GM20000 (cell line): Measurements from ENCODE around the gene CARMIL1.

Experiments used
- DNase-seq: peaks from one replicate; pipeline ENCODE4 v3.0.0; 2012; ENCODE audit warnings: low spot score
- CTCF ChIP-seq: IDR thresholded peaks from 2 replicates; pipeline ENCODE4 v1.5.1; 2012; ENCODE audit warnings: mild to moderate bottlenecking, control low read depth; ENCODE audit errors: extremely low read depth, missing control alignments

CARMIL1 gene

GRCh38 chr6:25596928-25597818, 318.0 kb downstream of the CARMIL1 start:
- no peak for DNase-seq
- TF ChIP-seq CTCF: no peak

- no peak for DNase-seq
- no peak for TF ChIP-seq CTCF
Measured at GRCh38 chr6:25599516-25600085, 320.4 kb downstream of the CARMIL1 start.

- TF ChIP-seq CTCF: no peak
- peak; percentile 24 for DNase-seq
Measured at GRCh38 chr6:25601800-25602673, 322.9 kb downstream of the CARMIL1 start.

GRCh38 chr6:25602674-25602982, 323.5 kb downstream of the CARMIL1 start:
- no peak for TF ChIP-seq CTCF

GRCh38 chr6:25603251-25603650, 324.1 kb downstream of the CARMIL1 start:
- DNase-seq: no peak
- no peak for TF ChIP-seq CTCF

More at GRCh38 chr6:25602674-25602982, 323.5 kb downstream of the CARMIL1 start:
- no peak for DNase-seq

GRCh38 chr6:25606151-25606550, 327.0 kb downstream of the CARMIL1 start:
- no peak for TF ChIP-seq CTCF
- DNase-seq: no peak
